ENCODE measurements around the gene DOCK1. TPM values are rescaled to one million over a fixed set of nuclear protein-coding genes. Genes with fewer than 3 reads are reported as not detected.
"Not testable (repeated sequence)": the region's sequence is repeated elsewhere in the genome, so short reads cannot be mapped to it uniquely, and the experiment has no call there.

The DOCK1 gene
- total RNA-seq, 1 donor from 2014 or later: 25.8 TPM

- no peak overlapping the region for H3K27ac ChIP-seq
- intact Hi-C loops (cut with DNase I): no loop called here
- no peak for TF ChIP-seq CTCF (IDR thresholded peaks at IDR 0.05)
- no peak for DNase-seq (ENCODE audit: low spot score in 2 of 2)
- H3K36me3 ChIP-seq: no peaks in the 10 kb centered on the region
- H3K27me3 ChIP-seq: no peaks in the 10 kb centered on the region
- H3K4me1 ChIP-seq: no peaks in the 10 kb centered on the region
- H3K4me3 ChIP-seq: no peak overlapping the region
- H3K9me3 ChIP-seq: no peaks in the 10 kb centered on the region
Measured at GRCh38 chr10:126898460-126898859, 6.8 kb upstream of the DOCK1 start.

- H3K36me3 ChIP-seq; H3K9me3 ChIP-seq; H3K27ac ChIP-seq; H3K27me3 ChIP-seq; H3K4me1 ChIP-seq; intact Hi-C loops (cut with DNase I); H3K4me3 ChIP-seq; DNase-seq (ENCODE audit: low spot score in 2 of 2): not testable (repeated sequence)
Measured at GRCh38 chr10:126899529-126899928, 5.7 kb upstream of the DOCK1 start.

GRCh38 chr10:126902157-126902556, 3.1 kb upstream of the DOCK1 start:
- peaks cover 0 to 5% of the 10 kb centered on the region in 2 donors for H3K4me1 ChIP-seq
- H3K27me3 ChIP-seq: no peaks in the 10 kb centered on the region
- H3K4me3 ChIP-seq: no peak overlapping the region
- no peaks in the 10 kb centered on the region for H3K36me3 ChIP-seq
- TF ChIP-seq CTCF (IDR thresholded peaks at IDR 0.05): no peak
- no peak for DNase-seq (ENCODE audit: low spot score in 2 of 2)
- intact Hi-C loops (cut with DNase I): loop anchor here (10.0 kb wide), 1 partner anchor 493 kb away; no protein-coding TSS in a partner anchor
- no peaks in the 10 kb centered on the region for H3K9me3 ChIP-seq
- no peak overlapping the region for H3K27ac ChIP-seq

GRCh38 chr10:126903656-126904360, 1.4 kb upstream of the DOCK1 start:
- intact Hi-C loops (cut with DNase I): loop anchor here (2.0 to 10.0 kb wide), 2 partner anchors 19 to 491 kb away; no protein-coding TSS in a partner anchor
- no peak for DNase-seq (ENCODE audit: low spot score in 2 of 2)

GRCh38 chr10:126904516-126904817, 761 bp upstream of the DOCK1 start:
- Histone ChIP-seq H3K4me3 (peak overlapping the region; percentile 94 to 99), H3K27me3 (no peaks in the 10 kb centered on the region), H3K27ac (no peak overlapping the region), H3K4me1 (peaks cover 0 to 5% of the 10 kb centered on the region in 2 donors), H3K9me3 (no peaks in the 10 kb centered on the region), H3K36me3 (no peaks in the 10 kb centered on the region)
- DNase-seq (ENCODE audit: low spot score in 2 of 2): no peak
- intact Hi-C loops (cut with DNase I): loop anchor here (2.0 to 10.0 kb wide), 2 partner anchors 18 to 490 kb away; no protein-coding TSS in a partner anchor
- no peak for TF ChIP-seq CTCF (IDR thresholded peaks at IDR 0.05)

More at GRCh38 chr10:126903656-126904360, 1.4 kb upstream of the DOCK1 start:
- no peaks in the 10 kb centered on the region for H3K27me3 ChIP-seq
- no peak overlapping the region for H3K27ac ChIP-seq
- H3K4me3 ChIP-seq: no peak overlapping the region
- no peaks in the 10 kb centered on the region for H3K36me3 ChIP-seq
- TF ChIP-seq CTCF (IDR thresholded peaks at IDR 0.05): no peak
- H3K4me1 ChIP-seq: peaks cover 0 to 5% of the 10 kb centered on the region in 2 donors
- no peaks in the 10 kb centered on the region for H3K9me3 ChIP-seq

- Histone ChIP-seq H3K4me1 (peaks cover 0 to 5% of the 10 kb centered on the region in 2 donors), H3K4me3 (peak overlapping the region; percentile 94 to 99), H3K27me3 (no peaks in the 10 kb centered on the region), H3K9me3 (no peaks in the 10 kb centered on the region), H3K36me3 (no peaks in the 10 kb centered on the region), H3K27ac (peak overlapping the region; percentile 82 to 87)
- intact Hi-C loops (cut with DNase I): loop anchor here (2.0 to 10.0 kb wide), 4 partner anchors 17 to 489 kb away; no protein-coding TSS in a partner anchor
- no peak for TF ChIP-seq CTCF (IDR thresholded peaks at IDR 0.05)
- DNase-seq (ENCODE audit: low spot score in 2 of 2): no peak
Measured at GRCh38 chr10:126905776-126906703, 812 bp downstream of the DOCK1 start.
